OCI-LY1 (cell line): ENCODE data around the gene CREB3L4.
A peak's percentile ranks its signal among the peaks of the same experiment; 100 is the strongest.

ENCODE experiments used
- H2AFZ ChIP-seq: fragments of 200-600 bp; sonication (generic), shearing (Covaris generic); 2 replicates; pipeline ENCODE4 v1.6.0; 2014; ENCODE audit warnings: antibody characterized with exemption, mild to moderate bottlenecking, low read length
- H3F3A ChIP-seq: fragments of 200-600 bp; sonication (generic), shearing (Covaris generic); 2 replicates; pipeline ENCODE4 v1.6.0; 2014; ENCODE audit warnings: mild to moderate bottlenecking, antibody characterized with exemption, low read length, moderate library complexity; ENCODE audit not compliant: insufficient read depth
- H3K27ac ChIP-seq: fragments of 200-600 bp; sonication (generic); 2 replicates; pipeline ENCODE4 v1.5.1; 2014; ENCODE audit warnings: low read length, mixed run types, mild to moderate bottlenecking, low read depth; ENCODE audit not compliant: poor library complexity, severe bottlenecking
- H3K27me3 ChIP-seq: fragments of 200-600 bp; sonication (generic); 2 replicates; pipeline ENCODE4 v1.6.0; 2014; ENCODE audit warnings: antibody characterized with exemption, mild to moderate bottlenecking, low read length, moderate library complexity; ENCODE audit not compliant: insufficient read depth
- H3K36me3 ChIP-seq: fragments of 200-600 bp; sonication (generic); 2 replicates; pipeline ENCODE4 v1.6.1; 2014; ENCODE audit warnings: mild to moderate bottlenecking, antibody characterized with exemption, low read length, moderate library complexity, mixed read lengths; ENCODE audit not compliant: insufficient read depth
- H3K4me1 ChIP-seq: fragments of 200-600 bp; sonication (generic); 2 replicates; pipeline ENCODE4 v1.5.1; 2014; ENCODE audit warnings: mild to moderate bottlenecking, low read length, moderate library complexity; ENCODE audit not compliant: insufficient read depth, severe bottlenecking
- H3K4me2 ChIP-seq: fragments of 200-600 bp; sonication (generic), shearing (Covaris generic); 2 replicates; pipeline ENCODE4 v1.6.1; 2014; ENCODE audit warnings: low read length
- H3K4me3 ChIP-seq: fragments of 200-600 bp; sonication (generic); 2 replicates; pipeline ENCODE4 v1.5.1; 2014; ENCODE audit warnings: low read length, low read depth, mild to moderate bottlenecking, mixed read lengths; ENCODE audit not compliant: poor library complexity, severe bottlenecking
- H3K79me2 ChIP-seq: fragments of 200-600 bp; shearing (Covaris generic); 2 replicates; pipeline ENCODE4 v1.6.1; 2016; ENCODE audit warnings: mixed run types, low read length, mixed read lengths; ENCODE audit not compliant: insufficient read depth
- H3K9ac ChIP-seq: fragments of 200-600 bp; sonication (generic), shearing (Covaris generic); 2 replicates; pipeline ENCODE4 v1.6.1; 2014; ENCODE audit warnings: mild to moderate bottlenecking, low read length, mixed read lengths
- H3K9me2 ChIP-seq: fragments of 200-600 bp; sonication (generic), shearing (Covaris generic); 2 replicates; pipeline ENCODE4 v1.6.1; 2014; ENCODE audit warnings: low read depth, mild to moderate bottlenecking, low read length, mixed read lengths
- H3K9me3 ChIP-seq: fragments of 200-600 bp; shearing (Covaris generic); 2 replicates; pipeline ENCODE4 v1.6.1; 2014; ENCODE audit warnings: low read length, mixed read lengths
- H4K20me1 ChIP-seq: fragments of 200-600 bp; sonication (generic), shearing (Covaris generic); 2 replicates; pipeline ENCODE4 v1.6.0; 2016; ENCODE audit warnings: mild to moderate bottlenecking, low read length; ENCODE audit not compliant: insufficient read depth
- EZH2 ChIP-seq: fragments of 200-600 bp; sonication (generic), shearing (Covaris generic); IDR thresholded peaks from 2 replicates; pipeline ENCODE4 v1.8.0; 2017; ENCODE audit warnings: borderline replicate concordance, mixed run types, mild to moderate bottlenecking, antibody characterized with exemption, low read length, moderate library complexity, mixed read lengths
- TF ChIP-seq, protein P1 (sequence below): fragments of 200-600 bp; sonication (generic), shearing (Covaris generic); IDR thresholded peaks from 2 replicates; pipeline ENCODE4 v1.5.1; 2017; ENCODE audit warnings: mild to moderate bottlenecking, antibody characterized with exemption, low read length, moderate library complexity, mixed read lengths

Gene CREB3L4, protein sequence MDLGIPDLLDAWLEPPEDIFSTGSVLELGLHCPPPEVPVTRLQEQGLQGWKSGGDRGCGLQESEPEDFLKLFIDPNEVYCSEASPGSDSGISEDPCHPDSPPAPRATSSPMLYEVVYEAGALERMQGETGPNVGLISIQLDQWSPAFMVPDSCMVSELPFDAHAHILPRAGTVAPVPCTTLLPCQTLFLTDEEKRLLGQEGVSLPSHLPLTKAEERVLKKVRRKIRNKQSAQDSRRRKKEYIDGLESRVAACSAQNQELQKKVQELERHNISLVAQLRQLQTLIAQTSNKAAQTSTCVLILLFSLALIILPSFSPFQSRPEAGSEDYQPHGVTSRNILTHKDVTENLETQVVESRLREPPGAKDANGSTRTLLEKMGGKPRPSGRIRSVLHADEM

DNA sequence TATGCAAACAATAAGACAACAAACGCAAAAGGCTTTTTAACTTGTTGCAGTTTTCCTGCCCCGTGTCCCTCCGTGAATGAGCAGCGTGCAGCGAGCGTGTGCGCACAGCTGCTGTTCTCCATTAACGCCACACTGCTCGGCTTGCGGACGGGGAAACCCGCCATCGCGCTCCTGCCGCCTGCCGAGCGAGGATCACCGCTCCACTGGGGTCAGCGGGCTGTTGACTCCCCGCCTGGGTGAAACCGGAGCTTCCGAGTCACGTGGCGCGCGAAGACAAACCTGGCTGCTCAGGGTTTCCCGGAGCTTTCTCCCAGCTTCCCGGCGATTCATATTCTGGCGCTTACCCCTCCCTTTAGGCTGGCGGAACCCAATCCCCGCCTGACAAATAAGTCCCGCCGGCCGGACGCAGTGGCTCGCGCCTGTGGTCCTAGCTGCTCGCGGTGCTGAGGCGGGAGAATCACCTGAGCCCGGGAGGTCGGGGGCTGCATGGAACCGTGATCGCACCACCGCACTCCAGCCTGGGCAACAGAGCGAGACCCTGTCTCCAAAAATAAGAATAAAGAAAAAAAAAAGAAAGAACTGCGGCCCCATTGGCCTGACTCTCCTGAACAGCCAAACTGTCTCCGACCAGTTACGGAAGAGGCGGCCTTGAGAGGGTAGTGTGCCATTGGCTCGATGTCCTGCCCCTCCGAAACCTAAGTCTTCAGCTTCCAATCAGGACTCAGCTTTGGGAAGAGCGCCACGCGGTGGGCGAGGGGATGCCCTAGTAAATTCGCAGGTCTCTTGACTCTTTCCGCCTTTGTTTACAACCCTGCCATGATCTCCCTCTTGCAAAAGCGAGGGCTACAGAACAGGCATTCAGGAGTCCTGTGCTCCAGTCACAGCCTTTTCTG is at the start of gene CREB3L4:
Gene CREB3L4, plus strand, starts transcription at position 796 of the 893 bp plus-strand sequence. CDS start 624 bp downstream, outside the sequence.
- H3K27me3 ChIP-seq: no peaks in the 10 kb centered on the region
- H2AFZ ChIP-seq: no peak within 1 kb of the TSS
- no peaks in the 10 kb centered on the region for H3K9me2 ChIP-seq
- H3K27ac ChIP-seq: peak within 1 kb of the TSS; percentile 96
- peak within 1 kb of the TSS; percentile 77 for H3K4me2 ChIP-seq
- peaks cover 49% of the 10 kb centered on the region for H3K4me1 ChIP-seq
- H3K9ac ChIP-seq: peak within 1 kb of the TSS; percentile 94
- peaks cover under 1% of the 10 kb centered on the region; the same call in 1 of the 2 replicates for H3K36me3 ChIP-seq
- H3K9me3 ChIP-seq: no peaks in the 10 kb centered on the region
- H3F3A ChIP-seq: peaks cover 1% of the 10 kb centered on the region; the same call in 1 of the 2 replicates
- no peaks in the 10 kb centered on the region for H4K20me1 ChIP-seq
- TF ChIP-seq EZH2: no peak
- TF ChIP-seq, protein P1, sequence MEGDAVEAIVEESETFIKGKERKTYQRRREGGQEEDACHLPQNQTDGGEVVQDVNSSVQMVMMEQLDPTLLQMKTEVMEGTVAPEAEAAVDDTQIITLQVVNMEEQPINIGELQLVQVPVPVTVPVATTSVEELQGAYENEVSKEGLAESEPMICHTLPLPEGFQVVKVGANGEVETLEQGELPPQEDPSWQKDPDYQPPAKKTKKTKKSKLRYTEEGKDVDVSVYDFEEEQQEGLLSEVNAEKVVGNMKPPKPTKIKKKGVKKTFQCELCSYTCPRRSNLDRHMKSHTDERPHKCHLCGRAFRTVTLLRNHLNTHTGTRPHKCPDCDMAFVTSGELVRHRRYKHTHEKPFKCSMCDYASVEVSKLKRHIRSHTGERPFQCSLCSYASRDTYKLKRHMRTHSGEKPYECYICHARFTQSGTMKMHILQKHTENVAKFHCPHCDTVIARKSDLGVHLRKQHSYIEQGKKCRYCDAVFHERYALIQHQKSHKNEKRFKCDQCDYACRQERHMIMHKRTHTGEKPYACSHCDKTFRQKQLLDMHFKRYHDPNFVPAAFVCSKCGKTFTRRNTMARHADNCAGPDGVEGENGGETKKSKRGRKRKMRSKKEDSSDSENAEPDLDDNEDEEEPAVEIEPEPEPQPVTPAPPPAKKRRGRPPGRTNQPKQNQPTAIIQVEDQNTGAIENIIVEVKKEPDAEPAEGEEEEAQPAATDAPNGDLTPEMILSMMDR: peak; percentile 37
- H3K79me2 ChIP-seq: peaks cover 4% of the 10 kb centered on the region; the same call in 1 of the 2 replicates
- H3K4me3 ChIP-seq: peak within 1 kb of the TSS; percentile 91

DNA sequence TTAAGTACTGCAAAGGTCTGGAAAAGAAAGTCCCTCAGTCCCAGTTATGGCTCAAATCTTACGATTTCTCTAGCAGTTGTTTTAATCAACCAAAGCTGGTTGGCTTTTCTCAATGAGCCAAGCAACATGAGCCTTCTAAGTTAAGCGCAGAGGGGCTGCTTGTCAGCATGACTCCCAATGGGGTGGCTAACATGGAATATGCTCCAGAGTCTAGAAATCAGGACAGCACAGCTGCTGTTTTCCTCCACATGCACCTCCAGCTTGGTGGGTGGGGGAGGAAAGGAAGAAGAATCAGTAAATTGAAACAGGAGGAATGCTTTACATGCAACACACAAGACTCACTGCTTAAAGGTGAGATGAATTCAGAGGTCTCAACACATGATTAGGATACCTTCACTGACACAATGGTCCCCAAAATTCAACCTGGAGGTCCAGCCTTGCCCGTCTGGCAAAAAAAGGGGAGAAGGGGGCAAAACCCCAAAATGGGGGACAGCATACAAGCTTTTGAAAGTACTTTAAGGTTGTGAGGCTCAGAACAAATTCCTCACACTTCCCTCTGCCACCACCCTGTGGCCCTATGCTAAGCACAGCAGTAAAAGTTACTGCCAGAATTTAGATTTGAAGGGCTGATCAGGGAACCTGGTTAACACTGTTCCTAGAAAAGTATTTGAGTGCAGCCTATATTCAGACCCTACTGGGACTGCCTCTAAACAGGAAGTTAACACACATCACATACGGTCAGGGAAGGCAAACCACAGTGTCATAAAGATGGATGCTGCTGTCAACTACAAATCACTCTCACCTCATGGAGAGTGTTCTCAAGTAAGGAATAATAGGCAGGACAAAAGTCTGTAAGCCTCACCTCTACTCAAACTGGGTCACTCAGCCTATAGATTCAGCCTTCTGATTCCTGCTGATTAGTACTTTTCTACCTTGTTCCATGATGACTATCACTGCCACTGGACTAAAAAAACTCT is 47.5 kb upstream of the CREB3L4 start:
- Histone ChIP-seq H3F3A (no peaks in the 10 kb centered on the region), H3K79me2 (peaks cover 70% of the 10 kb centered on the region), H3K4me2 (peak overlapping the region; percentile 95), H3K9me3 (no peaks in the 10 kb centered on the region), H2AFZ (no peak overlapping the region), H3K36me3 (peaks cover 35% of the 10 kb centered on the region), H3K27ac (peak overlapping the region; percentile 70), H3K27me3 (no peaks in the 10 kb centered on the region), H3K9me2 (no peaks in the 10 kb centered on the region), H4K20me1 (peaks cover 5% of the 10 kb centered on the region; the same call in 1 of the 2 replicates), H3K4me3 (peak overlapping the region; percentile 83), H3K9ac (peak overlapping the region; percentile 87), H3K4me1 (peaks cover 34% of the 10 kb centered on the region)
- TF ChIP-seq EZH2: no peak
- TF ChIP-seq, protein P1: peak; percentile 49; the same call in 1 of the 2 replicates
